WTC11 (cell line): ENCODE measurements around the gene CACHD1.

Experiments
- ELF4 ChIP-seq: sonication (generic); formaldehyde crosslinking; IDR thresholded peaks from 2 replicates; pipeline ENCODE4 v1.8.1; 2022; ENCODE audit warnings: low read depth, mild to moderate bottlenecking, moderate library complexity, missing genetic modification reagents
- SMAD3 ChIP-seq: sonication (generic); formaldehyde crosslinking; IDR thresholded peaks from 2 replicates; pipeline ENCODE4 v1.8.0; 2022; ENCODE audit warnings: missing genetic modification reagents, mild to moderate bottlenecking, borderline replicate concordance
- TF ChIP-seq, protein P1 (sequence below): fragments of 200-600 bp; IDR thresholded peaks from 2 replicates; pipeline ENCODE4 v1.8.0; 2022; ENCODE audit warnings: antibody characterized with exemption
- TF ChIP-seq, protein P2 (sequence below): sonication (generic); formaldehyde crosslinking; IDR thresholded peaks from 2 replicates; pipeline ENCODE4 v1.8.0; 2022; ENCODE audit warnings: mild to moderate bottlenecking, missing genetic modification reagents
- TF ChIP-seq, protein P3 (sequence below): fragments of 250-450 bp; sonication (Bioruptor Pico); IDR thresholded peaks from 2 replicates; pipeline ENCODE4 v2.1.2; 2022; ENCODE audit warnings: mild to moderate bottlenecking, moderate library complexity

DNA sequence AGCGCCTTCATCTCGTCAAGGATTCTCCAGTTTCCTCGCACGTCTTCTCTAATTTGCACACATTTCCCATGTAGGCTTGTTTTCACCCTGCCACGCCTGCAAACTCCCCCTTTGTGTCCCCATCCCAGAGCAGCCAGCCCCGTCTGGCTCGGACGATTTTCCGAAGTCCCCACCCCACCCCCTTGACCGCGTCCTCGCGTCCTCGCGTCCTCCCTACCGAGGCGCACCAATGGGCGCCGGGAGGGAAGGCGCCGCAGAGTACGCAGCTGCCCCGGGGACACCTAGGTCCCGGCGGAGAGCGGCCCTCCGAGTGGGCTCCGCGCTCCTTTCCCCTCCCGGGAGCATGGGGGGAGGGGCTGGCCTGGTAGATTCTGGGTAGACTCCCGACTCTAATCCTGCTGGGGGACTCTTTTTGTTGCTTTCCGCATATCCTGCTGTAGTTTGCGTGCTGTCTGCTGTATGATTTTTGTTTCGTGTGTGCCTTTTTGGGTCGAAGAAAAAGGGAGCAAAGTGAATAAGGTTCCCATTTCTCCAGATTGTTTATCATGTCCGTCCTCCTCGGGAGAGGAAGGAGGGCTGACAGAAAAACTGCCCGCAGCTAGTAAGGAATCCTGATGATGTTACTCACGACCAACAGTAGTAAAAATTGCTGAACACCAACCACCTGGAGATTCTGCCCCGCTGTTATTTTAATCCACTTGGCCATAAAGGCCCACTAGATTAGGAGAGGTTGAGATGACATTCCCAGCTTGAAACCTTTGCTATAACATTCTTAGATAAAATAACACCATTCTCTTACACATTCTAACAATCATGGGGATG is 1.5 kb downstream of the CACHD1 start:
- TF ChIP-seq, protein P1, sequence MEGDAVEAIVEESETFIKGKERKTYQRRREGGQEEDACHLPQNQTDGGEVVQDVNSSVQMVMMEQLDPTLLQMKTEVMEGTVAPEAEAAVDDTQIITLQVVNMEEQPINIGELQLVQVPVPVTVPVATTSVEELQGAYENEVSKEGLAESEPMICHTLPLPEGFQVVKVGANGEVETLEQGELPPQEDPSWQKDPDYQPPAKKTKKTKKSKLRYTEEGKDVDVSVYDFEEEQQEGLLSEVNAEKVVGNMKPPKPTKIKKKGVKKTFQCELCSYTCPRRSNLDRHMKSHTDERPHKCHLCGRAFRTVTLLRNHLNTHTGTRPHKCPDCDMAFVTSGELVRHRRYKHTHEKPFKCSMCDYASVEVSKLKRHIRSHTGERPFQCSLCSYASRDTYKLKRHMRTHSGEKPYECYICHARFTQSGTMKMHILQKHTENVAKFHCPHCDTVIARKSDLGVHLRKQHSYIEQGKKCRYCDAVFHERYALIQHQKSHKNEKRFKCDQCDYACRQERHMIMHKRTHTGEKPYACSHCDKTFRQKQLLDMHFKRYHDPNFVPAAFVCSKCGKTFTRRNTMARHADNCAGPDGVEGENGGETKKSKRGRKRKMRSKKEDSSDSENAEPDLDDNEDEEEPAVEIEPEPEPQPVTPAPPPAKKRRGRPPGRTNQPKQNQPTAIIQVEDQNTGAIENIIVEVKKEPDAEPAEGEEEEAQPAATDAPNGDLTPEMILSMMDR: no peak
- no peak for TF ChIP-seq SMAD3 (CRISPR knock-in tag)
- TF ChIP-seq, protein P2, sequence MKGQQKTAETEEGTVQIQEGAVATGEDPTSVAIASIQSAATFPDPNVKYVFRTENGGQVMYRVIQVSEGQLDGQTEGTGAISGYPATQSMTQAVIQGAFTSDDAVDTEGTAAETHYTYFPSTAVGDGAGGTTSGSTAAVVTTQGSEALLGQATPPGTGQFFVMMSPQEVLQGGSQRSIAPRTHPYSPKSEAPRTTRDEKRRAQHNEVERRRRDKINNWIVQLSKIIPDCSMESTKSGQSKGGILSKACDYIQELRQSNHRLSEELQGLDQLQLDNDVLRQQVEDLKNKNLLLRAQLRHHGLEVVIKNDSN (CRISPR knock-in tag): no peak
- TF ChIP-seq, protein P3, sequence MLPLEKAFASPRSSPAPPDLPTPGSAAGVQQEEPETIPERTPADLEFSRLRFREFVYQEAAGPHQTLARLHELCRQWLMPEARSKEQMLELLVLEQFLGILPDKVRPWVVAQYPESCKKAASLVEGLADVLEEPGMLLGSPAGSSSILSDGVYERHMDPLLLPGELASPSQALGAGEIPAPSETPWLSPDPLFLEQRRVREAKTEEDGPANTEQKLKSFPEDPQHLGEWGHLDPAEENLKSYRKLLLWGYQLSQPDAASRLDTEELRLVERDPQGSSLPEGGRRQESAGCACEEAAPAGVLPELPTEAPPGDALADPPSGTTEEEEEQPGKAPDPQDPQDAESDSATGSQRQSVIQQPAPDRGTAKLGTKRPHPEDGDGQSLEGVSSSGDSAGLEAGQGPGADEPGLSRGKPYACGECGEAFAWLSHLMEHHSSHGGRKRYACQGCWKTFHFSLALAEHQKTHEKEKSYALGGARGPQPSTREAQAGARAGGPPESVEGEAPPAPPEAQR (CRISPR knock-in tag): no peak
- no peak for TF ChIP-seq ELF4 (CRISPR knock-in tag)
